ENCODE data around the gene ERVK3-1.

DNA sequence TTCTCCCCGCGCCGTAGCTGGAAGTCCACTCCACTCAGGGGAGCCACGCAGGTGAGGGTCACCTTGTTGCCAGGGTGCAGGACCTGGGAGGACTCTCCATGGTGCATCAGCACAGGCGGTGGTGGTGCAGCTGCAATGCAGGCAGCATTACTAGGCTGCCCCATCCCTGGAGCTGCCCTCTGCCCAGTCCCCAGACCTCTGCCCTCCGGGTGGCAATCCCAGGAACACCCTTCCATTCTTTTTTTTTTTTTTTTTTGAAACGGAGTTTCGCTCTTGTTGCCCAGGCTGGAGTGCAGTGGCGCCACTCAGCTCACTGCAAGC is 46.3 kb downstream of the ERVK3-1 start:
- TF ChIP-seq YY1 (IDR thresholded peaks at IDR 0.05; ENCODE audit: insufficient read depth, insufficient read length): no peak
- no peak for TF ChIP-seq ZNF274 (IDR thresholded peaks at IDR 0.05; ENCODE audit: low read depth, low read length)
- TF ChIP-seq SUZ12 (IDR thresholded peaks at IDR 0.05; ENCODE audit: extremely low read depth, insufficient read depth, insufficient read length): no peak

Data from NT2/D1 (cell line).